COLO829 (cell line): ENCODE results near the gene BAHCC1.

ENCODE experiments used
- DNase-seq: peaks from one replicate; pipeline ENCODE4 v3.0.0; 2012; ENCODE audit warnings: low spot score

BAHCC1 gene

DNA sequence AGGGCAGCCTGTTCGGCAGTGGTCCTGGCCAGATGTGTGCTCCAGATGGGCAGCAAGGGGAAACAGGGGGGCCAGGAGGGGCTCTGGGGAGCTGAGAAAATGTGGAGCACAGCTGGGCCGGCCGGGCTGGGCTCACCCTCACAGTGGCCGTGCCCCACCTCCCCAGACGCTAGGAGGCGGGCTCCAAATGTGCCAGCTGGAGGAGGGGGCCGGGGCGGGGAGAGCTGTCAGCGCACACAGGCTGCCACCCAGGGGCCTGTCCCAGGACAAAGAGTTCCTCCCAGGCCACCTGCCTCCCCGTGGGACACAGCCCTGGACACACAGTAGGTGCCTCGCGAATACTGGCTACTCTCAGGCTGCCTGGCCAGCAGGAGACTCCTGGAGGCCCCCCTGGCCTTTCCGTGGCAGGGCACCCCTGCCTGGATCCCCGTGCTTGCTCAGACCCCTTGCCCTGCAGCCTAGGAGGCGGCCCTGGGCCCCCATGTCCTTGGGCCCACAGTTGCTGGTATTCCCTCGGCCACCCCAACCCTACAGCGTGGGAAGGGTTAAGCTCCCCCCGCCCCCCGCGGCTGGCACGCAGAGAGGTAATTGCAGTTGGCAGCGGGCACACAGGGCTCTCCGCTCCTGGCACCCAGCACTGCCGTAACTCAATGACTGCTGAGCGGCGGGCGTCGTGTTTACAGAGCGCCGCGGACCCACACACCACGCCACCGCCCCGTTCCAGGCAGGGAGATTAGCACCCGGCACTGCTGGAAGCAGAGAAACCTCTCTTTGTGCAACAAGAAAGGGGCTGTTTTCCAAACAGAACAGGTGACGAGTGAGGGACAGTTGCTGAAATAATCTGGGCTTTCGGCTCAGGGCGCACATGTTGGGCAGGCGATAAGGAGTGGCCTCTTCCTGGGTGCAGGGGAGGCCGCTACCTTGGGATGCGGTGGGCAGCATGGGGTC is 32.2 kb downstream of the BAHCC1 start:
- no peak for DNase-seq

DNA sequence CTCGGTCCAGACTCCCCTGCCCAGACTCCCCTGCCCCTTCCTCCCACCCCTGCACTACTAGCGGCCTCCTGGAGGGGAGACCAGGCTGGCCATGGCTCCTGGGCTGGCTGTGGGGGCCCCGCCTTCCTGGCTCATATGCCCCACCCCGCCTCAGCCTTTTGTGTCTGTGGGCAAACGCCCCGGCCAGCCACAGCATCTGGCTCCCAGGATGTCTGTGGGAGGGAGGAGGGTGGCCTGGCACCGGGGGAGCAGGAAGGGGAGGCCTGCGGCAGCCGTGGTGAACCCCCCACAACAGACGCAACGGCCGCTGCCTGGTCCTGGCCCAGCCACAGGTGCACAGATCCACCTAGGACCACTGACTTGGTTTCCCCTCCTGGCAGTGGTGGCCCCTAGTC is 32.9 kb downstream of the BAHCC1 start:
- no peak for DNase-seq

DNA sequence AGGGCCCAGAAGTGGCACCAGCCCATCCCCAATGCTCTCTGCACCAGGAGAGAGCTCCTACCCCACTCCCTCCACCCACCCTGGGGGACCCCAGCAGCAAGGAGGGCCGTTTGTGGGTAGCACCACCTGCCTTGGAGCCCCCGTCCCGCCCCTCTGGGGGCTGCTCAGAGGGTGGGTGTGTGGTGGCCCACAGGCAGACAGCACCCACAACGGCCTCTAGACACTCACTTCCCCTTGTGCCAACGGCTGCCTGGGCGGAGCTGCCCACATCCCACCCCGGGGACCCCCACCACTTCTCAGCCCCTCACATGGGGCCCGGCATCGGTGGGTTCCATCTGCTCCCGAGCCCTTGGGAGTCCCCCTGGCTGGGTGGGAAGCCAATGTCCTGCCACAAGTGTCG is 33.3 kb downstream of the BAHCC1 start:
- no peak for DNase-seq

DNA sequence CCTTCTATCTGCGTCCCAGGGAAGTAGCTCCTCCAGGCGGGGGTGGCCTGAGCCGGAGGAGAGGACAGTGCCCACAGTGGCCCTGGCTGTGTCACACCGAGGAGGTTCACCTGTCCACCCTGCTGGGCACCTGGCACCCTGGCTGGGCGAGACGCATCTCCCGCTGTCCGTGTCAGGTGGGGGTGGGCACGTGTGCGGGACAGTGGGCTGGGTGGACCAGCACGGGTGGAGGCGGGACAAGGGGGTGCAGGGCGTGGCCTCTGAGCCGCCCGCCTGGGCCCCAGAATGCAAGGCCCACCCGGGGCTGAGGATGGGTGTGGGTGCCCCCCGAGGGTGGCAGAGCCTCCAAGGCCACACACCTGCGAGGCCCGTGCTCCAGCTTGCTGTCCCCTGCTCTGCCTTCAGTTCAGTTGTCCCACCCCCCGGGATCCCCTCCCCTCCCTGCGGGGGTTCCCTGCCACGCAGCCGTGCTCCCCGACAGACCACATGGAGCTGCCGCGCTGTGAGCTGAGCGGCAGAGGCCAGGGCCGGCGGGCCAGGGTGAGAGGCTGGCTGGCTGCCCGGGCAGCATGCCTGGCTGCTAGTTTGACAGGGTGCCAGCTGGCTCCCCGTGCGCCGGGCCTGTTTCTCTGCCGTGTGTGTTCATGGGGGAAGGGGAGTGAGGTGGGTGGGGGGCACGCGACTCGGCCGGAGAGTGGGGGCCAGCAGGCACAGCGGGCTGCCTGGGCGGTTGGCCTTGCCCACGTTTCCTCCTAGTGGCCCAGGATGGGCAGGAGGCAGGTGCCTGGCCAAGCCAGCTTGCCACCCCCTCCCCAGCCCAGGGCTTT is 33.9 kb downstream of the BAHCC1 start:
- DNase-seq = peak; percentile 39

DNA sequence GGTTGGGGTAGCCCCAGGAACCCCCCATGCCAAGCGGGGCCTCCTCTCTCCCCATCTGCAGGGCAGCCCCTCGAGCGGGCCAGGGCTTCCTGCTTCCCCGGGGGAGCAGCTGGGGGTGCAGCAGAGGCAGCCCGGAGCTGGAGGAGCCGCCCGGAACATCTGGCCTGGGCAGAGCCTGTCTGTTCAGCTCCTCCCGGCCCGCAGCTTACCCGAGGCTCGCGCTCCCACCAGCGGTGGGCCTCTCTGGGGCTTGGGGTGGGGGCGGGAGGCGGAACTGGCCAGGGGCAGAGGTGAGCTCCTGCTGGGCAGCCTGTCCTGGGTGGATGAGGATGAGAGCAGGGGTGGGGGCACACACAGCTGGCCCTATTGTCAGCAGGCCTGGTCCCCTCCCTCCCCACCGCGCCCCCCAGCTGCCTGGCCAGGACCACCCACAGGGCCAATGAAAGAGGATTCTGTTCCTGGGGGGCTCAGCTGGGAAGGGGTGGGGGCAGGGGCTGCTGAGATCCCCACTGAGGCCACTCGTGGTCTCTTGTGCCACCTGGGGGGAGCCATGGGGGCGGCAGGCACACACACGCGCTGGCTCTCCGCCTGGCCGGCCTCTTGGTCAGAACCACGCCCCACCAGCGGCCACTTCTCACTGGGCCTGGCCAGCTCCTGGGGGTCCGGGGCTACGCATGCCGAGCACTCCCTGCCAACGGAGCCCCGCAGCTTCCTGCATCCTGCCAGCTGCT is 34.7 kb downstream of the BAHCC1 start:
- no peak for DNase-seq

DNA sequence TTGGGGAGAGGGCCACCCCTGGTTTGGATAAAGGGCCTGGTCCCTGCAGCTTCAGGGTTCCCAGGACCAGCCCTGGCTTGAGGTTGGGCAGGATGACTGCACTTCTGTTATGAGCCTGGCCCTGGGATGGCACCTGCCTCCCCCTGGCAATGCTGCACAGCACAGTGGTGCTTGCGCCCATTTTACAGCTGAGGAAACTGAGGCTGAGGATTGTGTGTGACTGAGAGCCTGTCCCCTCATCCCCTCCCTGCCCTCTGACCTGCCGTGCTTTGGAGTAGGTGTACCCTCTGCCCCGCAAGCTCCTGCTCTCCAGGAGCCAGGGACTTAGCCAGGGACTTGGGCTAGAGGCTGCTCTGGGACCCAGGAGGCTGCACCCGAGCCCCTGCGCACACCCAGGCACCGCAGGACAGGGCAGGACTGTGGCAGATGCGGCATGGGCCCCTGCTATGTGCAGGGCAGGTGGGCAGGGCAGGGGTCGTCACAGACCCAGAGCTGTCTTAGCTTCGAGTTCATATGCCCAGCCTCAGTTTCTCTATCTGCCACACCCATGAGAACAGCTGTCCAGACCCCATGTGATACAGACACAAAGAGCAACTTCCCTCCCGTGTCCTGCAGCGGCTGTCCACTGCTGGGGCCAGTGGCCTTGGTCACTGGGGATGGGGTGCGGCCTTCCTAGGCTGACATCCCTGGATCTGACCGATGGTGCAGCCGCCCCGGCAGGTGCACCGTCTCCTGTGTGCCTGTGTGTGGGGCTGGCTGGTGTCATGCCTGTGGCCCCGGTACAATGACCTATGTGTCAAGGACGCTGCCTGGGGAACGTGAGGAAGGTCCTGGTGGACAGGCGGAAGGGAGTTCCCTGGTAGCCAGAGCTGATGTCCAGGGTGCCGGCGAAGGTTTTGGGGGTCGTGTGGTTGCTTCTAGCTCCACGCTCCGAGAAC is 36.6 kb downstream of the BAHCC1 start:
- DNase-seq = no peak

DNA sequence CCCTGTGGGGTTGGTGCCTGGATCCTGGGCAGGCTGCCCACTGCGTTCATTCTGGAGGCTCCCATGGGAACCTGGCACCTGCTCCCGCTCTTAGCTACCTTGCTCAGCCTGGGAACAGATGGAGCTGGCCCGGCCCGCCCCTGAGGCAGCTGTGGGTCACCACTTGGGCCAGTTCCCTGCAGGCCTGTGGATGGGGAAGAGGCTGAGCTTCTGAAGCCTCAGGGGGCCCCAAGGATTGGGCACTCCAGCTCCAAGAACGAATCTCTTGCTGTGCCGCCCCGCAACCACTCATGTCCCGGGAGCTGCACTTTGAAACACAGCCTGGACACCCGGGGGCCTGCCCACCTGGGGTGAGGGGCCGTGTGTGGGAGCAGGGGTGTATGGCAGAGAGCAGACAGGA is 37.7 kb downstream of the BAHCC1 start:
- DNase-seq = no peak

DNA sequence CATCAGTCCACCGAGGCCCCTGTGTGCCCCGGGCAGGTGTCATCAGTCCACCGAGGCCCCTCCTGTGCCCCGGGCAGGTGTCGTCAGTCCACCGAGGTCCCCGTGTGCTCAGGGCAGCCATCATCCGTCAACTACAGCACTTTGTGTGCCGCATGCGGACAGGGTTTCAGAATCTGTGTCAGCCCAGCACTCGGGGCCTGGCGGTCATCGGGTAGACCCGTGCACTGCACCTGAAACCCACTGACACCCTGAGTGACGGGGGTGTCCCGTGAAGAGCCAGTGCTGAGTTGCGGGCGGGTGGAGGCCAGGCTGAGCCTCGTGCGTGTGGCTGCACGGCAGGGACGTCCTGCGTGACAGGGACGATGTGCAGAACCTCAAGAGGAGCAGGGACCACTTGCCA is 38.4 kb downstream of the BAHCC1 start:
- DNase-seq = no peak

DNA sequence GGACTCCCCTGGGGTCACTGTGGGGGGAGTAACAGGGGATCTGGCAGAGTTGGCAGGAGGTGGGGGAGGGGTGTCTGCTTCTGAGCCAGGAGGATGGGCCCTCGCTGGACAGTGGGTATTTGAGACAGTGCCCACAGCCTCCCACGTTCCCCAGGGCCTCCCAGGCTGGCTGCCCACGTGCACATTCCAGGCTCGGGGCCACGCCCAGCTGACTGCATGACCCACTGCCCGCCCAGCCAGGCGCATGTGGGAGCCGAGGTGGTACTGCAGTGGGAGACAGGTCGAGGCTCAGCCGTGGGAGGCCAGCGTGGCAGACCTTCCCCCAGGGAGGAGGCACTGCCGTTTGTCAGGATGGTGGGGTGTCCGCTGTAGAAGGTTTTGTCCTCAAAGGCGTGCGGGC is 38.8 kb downstream of the BAHCC1 start:
- DNase-seq = peak; percentile 50

DNA sequence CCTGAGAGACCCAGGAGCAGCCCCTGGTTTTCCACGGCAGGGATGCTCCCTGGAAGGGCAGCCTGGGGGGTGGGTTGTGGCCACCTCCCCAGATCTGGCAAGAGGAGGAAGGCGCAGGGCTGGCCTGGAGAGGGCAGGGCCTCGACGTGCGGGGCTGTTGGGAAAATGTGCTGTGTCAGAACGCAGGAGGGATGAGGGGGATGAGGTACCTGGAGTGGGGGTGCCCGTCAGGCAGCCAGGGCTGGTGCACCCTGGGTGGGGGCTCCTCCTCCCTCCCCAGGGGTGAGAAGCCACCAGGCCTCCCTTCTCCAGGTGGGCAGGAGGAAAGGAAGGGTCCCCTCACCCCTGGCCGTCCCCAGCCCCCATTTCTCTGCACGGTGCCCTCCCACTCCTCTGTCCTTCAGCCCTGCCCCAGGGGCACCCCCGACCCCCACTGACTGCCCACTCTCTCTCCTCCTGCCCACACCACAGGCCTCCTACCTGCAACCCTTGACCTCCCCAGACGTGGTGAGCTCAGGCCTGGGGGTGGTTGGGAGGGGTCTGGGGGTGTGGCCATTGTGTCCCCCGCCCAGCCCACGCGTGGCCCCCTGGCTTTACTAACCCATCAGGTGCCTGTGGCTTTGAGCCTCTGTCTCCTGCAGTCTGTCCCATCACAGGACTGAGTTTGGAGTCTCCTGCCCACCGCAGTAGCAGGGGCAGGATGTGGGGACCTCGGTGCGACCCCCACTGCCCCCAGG is 39.6 kb downstream of the BAHCC1 start:
- DNase-seq = no peak

DNA sequence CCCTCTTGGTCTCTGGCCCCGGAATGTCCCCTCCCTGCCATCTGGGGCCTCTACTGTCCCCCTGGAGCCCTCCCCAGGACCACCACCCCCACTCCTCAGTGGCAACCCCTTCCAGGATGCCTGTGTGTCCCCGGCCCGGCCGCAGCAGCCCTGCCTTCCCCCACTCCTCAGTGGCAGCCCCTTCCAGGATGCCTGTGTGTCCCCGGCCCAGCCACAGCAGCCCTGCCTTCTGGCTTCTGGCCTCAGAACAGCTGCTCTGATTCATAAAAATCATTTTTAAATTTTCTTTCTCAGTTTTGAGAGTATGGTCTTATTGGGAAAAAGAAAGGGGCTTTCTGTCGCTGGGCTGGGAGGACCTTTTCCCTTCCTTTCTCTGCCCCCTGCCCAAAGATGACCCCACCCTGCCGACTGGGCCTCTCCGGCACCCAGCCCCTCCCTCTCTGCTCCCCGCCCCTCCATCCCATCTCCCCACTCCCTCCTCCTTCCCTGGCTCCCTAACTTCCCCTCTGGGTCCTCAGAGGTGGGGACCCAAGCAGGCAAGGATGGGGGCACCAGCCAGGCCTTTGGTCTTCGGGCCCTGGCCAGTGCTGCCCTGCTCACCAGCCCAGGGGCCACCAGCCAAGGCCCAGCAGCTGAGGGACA is 40.5 kb downstream of the BAHCC1 start:
- DNase-seq = no peak

DNA sequence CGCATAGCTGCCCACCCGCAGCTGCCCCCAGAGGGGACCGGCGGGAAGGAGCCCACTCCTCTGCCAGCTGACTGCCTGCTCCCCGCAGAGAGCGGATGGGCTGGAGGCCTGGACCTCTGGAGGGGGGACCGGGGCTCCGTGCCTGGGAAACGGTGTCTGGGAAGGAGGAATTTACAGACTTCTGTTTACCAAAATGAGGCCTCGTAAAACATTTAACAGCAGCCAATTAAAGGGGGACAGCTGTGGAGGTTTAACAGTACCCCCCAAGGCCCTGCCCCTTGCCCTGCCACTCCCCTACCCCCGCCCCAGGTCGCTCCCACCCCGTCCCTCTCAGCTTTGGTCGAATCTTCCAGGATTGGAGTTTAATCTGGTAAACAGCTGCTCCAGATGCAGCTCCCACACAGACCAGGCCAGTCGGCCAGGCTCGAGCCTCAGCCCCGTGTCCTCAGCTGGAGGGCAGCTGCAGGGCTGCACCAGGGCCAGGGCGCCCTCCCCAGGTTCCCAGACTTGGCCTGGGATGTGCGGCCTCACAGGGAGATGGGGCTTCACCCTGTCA is 41.1 kb downstream of the BAHCC1 start:
- DNase-seq = no peak

DNA sequence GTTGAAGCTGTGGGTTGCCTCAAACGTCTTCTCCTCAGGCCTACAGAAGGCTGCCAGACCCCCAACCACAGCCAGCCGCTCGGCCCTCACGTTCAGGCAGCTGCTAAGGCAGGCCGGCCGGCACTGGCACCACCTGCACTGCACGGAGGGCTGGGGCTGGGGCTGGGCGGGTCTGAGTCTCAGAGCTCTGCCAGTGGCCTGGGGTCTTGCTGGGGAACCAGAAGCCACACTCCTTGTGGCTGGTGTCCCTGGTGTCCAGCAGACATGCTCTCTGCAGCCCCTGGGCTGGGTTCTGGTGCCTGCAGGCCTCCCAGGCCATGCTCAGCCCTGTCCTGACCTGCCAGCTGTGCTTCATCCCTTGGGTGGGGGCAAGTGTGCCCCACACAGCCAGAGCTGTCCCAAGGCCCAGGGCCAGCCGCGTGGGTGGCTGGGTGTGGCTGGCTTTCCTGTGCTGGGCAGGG is 42.0 kb downstream of the BAHCC1 start:
- DNase-seq = no peak

DNA sequence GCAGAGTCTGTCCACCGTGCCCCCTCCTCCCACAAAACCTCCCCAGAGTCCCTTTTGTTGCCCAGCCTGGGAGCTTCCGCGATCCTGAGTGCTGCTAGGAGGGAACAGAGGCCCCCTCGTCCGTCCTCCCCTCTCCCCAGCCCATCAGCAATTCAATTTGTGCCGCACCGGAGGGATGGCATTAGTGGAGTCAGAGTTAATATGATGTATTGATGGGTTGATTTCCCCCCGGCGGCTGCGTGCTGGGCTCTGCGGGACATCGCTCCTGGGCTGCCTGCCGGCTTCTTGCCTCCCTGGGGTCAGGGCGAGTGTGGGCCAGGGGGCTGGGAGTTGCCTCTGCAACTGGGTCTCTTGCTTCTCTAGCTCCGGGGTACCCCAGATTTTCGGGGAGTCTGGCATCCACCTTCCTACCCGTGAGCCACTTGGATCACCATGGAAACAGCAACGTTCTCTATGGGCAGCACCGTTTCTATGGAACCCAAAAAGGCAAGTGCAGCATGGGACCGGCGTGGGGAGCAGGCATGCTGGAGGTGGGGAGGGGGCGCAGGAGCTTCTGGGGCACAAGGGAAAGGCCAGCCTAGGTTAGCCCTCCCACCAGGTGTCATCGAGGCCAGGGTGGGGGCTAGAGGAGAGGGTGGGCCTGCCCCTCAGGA is 42.9 kb downstream of the BAHCC1 start:
- DNase-seq = no peak

DNA sequence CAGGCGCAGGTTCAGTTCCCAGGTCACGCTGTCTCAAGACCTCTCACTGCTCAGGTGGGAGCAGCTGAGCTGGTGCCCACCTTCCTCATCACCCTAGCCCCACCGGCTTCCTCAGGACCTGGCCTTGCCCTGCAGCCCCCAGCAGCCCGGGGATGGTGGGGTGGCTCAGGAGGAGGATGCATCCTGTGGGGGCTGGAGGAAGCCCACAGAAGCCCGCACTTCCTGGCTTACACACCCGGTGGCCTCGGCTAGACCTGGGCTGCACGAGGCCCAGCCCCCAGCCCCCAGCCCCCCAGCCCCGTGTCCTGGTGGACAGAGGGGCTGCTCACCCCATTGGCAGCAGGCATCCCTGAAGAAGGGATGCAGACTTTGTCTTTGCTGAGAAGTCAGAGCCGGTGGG is 43.4 kb downstream of the BAHCC1 start:
- DNase-seq = no peak

DNA sequence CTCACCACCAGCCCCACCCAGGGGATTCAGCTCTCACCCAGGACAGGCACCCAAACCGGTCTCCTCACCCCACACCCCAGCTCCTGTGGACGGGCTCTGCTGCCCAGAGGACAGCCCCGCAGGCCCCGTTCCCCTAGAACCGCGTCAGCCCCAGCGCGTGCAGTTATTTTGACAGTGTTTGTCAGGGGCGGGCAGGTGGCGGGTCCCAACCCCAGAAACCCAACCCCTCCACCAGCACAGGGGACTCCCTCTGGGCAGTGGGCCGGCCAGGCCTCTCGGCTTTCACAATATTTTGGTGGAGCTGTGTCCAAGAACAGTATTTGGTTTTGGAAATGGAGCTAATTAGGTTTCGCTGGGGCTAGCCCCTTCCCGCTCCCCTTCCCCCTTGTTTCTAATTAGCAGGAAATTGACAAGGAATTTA is 44.8 kb downstream of the BAHCC1 start:
- DNase-seq = no peak

DNA sequence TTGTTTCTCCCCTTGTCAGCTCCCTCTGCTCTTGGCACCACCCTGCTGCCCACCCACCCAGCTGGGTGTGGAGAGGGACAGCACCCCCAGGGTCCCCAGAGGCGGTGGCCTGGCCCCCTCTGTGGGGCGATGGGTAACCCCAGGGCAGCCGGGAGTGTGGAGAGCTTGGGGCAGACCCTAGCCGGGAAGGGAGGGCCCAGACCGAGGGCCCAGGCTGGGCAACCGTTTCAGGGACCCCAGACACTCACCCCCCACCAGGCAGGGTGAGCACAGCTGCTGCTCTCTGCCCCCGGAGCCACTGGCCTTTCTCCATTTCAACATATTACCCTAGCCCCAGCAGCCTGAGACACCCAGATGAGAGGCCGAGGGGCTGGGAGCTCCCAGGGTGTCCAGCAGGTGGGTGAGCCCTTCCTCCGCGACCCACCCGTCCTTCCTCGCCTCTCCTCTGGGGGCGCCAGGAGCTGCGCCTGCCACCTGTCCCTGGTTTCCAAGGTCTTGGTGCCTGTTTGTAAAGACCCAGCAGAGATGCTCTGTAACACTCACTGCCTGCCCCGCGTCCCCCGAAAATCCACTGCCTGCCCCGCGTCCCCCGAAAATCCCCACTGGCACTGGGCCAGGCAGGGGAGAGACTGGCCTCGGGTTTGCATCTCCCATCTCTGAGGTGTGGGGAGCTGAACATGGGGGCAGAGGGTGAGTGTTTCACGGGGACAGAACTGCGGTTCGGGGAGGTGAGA is 45.4 kb downstream of the BAHCC1 start:
- DNase-seq = no peak

DNA sequence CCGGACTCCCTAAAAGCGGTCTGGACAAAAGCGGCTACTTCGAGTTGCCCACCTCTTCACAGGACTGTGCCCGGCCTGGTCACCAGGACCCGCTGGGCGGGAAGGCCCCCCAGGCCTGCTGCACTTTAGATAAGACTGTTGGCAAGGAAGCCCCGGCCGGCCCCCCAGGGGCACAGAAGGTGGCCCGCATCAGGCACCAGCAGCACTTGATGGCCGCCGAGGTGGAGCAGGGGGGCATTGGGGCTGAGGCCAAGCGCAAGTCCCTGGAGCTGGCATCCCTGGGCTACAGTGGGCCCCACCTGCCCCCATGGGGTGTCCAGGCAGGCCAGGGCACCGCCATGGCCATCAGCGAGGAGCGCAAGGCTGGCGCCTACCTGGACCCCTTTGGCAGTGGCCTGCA is 47.5 kb downstream of the BAHCC1 start:
- DNase-seq = no peak
